ENCODE results near the gene ARHGEF4.
"Not testable (repeated sequence)": the region's sequence is repeated elsewhere in the genome, so short reads cannot be mapped to it uniquely, and the experiment has no call there.

ARHGEF4 gene

GRCh38 chr2:131052741-131053263 is 216.1 kb downstream of the ARHGEF4 start:
- no peak for DNase-seq (ENCODE audit: low spot score)

GRCh38 chr2:131054488-131054887 is 217.8 kb downstream of the ARHGEF4 start:
- no peak for DNase-seq (ENCODE audit: low spot score)

- DNase-seq (ENCODE audit: low spot score): no peak
Measured at GRCh38 chr2:131055169-131056065, 218.7 kb downstream of the ARHGEF4 start.

GRCh38 chr2:131056204-131056931 is 219.7 kb downstream of the ARHGEF4 start:
- peak; percentile 84 for DNase-seq (ENCODE audit: low spot score)

- no peak for DNase-seq (ENCODE audit: low spot score)
Measured at GRCh38 chr2:131056932-131057287, 220.2 kb downstream of the ARHGEF4 start.

GRCh38 chr2:131058214-131058843 is 221.6 kb downstream of the ARHGEF4 start:
- DNase-seq (ENCODE audit: low spot score): no peak

- DNase-seq (ENCODE audit: low spot score): peak; percentile 96
Measured at GRCh38 chr2:131058920-131059319, 222.2 kb downstream of the ARHGEF4 start.

- DNase-seq (ENCODE audit: low spot score): no peak
Measured at GRCh38 chr2:131063501-131064283, 227.0 kb downstream of the ARHGEF4 start.

- DNase-seq (ENCODE audit: low spot score): no peak
Measured at GRCh38 chr2:131064589-131065512, 228.1 kb downstream of the ARHGEF4 start.

GRCh38 chr2:131067465-131068125 is 230.9 kb downstream of the ARHGEF4 start:
- DNase-seq (ENCODE audit: low spot score): no peak

- DNase-seq (ENCODE audit: low spot score): not testable (repeated sequence)
Measured at GRCh38 chr2:131068172-131068571, 231.5 kb downstream of the ARHGEF4 start.

GRCh38 chr2:131075578-131075977 is 238.9 kb downstream of the ARHGEF4 start:
- not testable (repeated sequence) for DNase-seq (ENCODE audit: low spot score)

GRCh38 chr2:131076707-131077106 is 240.0 kb downstream of the ARHGEF4 start:
- no peak for DNase-seq (ENCODE audit: low spot score)

GRCh38 chr2:131077182-131077846 is 240.6 kb downstream of the ARHGEF4 start:
- DNase-seq (ENCODE audit: low spot score): no peak

- DNase-seq (ENCODE audit: low spot score): no peak
Measured at GRCh38 chr2:131077966-131078365, 241.3 kb downstream of the ARHGEF4 start.

- not testable (repeated sequence) for DNase-seq (ENCODE audit: low spot score)
Measured at GRCh38 chr2:131079931-131080330, 243.2 kb downstream of the ARHGEF4 start.

- DNase-seq (ENCODE audit: low spot score): no peak
Measured at GRCh38 chr2:131081190-131081589, 244.5 kb downstream of the ARHGEF4 start.

GRCh38 chr2:131085646-131086045 is 248.9 kb downstream of the ARHGEF4 start:
- DNase-seq (ENCODE audit: low spot score): no peak

GRCh38 chr2:131092458-131093005 is 255.8 kb downstream of the ARHGEF4 start:
- DNase-seq (ENCODE audit: low spot score): peak; percentile 14

Measured in pons (tissue), 1 donor.